Ramos (cell line): Measurements from ENCODE around the gene ZC3H12C.

Source experiments
- in situ Hi-C: fragments of 300-500 bp; cut with MboI; formaldehyde crosslinking; loops from one replicate; pipeline ENCODE4 v1.14.3; 2022; ENCODE audit warnings: low sequenced_read_pairs; ENCODE audit not compliant: unreplicated experiment

The ZC3H12C gene

DNA sequence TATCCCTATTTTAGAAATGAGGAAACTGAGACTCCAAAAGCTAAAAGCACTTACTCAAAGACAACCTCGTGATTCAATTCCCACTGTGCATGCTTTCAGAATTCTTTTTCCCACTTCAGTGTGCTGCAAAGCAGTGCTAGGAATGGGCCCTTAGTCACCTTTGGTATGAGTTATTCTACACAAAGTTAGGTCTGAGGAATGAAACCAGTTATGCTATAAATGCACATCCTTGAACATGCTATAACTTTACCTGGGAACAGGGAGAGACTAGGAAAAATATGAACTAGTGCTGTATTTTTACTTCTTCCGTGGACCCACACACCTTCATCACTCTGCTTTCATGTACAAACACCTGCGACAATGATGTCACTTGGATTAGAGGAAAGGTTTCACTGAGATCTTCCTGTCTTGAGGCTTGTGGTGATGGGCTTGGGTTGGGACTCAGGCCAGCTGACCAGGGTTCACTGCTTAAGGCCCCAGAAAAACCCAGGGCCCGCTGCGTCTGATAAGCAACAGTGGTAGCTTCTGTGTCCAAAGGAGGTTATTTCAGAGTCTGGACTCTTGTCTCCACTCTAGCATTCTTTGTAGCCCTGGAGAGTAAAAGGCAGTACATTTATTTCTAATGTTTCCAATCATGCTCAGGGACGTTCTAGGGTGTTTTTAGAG, 81.6 kb downstream of the ZC3H12C start:
- in situ Hi-C loops = loop anchor here (25.0 kb wide), 2 partner anchors 1063 to 1288 kb away; partner anchors contain the start of gene POU2AF2

DNA sequence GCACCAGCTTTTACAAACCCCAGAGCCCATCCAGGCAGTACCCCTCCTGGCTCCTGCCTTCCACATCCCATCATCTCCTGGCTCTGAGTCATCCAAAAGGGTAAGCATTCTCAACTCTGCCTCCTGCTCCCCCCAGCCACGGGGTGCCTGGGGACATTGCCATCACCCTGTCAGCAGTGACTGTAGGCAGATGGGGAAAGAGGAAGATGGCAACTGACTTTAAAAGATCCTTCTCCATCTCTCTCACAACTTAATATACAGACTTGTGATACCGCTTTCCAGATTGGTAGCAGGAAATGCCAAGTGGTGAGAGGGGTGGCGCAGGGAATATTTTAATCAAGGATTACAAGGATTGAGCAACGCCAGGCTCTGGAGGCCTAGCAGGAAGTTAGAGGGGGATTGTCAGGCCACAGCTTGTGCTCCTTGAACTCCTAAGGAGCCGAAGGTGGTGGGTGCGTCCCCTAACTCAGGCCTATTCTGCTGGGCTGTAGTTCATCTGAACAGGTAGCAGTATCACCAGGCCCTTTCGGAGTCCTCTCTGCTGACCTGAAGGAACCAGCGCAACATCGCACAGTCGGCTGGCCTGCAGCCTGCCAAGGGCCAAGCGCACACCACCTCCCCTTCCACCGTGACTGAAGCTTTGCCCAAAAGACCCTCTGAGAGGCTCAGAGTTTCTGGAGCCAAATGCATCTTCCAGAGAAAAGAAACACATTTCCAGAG, 83.3 kb downstream of the ZC3H12C start:
- in situ Hi-C loops = loop anchor here (25.0 kb wide), 2 partner anchors 1061 to 1286 kb away; partner anchors contain the start of gene POU2AF2

DNA sequence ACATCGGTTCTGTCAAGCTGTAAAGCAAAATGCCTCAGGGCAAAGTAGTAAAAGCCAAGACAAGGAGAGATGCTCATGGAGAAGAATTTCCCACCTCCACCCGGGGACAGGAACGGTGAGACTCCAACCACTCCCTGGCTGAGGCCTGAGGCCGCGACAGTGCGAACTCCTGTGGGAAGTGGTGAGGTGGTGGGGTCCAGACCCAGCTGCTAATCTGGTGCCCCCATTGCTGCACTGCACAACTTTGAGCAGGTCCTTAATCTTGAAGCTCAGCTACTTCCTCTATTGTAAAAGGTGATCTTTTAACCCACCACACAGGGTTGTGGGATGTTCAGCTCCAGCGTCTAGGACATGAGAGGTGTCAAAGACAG, 83.9 kb downstream of the ZC3H12C start:
- in situ Hi-C loops = loop anchor here (25.0 kb wide), 2 partner anchors 1060 to 1285 kb away; partner anchors contain the start of gene POU2AF2

DNA sequence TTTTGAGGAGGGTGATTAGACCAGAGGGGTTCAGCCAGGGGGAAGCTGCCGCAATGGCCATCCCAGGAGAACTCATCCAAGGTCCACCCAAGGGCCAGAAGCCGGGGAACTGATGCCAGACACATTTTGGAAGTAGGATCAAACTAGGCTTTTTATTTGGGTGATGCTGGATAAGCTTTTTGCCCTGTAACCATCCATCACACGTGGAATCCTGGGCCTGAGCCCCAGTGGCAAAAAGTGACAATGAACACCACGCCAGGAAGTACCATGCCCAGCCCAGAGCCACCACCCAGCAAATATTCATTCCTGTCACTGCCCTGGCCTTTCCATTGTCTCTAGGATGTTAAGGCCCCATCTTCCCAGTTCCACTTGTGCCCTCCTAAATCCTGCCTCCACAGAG, 85.9 kb downstream of the ZC3H12C start:
- in situ Hi-C loops = loop anchor here (25.0 kb wide), 2 partner anchors 1058 to 1283 kb away; partner anchors contain the start of gene POU2AF2

DNA sequence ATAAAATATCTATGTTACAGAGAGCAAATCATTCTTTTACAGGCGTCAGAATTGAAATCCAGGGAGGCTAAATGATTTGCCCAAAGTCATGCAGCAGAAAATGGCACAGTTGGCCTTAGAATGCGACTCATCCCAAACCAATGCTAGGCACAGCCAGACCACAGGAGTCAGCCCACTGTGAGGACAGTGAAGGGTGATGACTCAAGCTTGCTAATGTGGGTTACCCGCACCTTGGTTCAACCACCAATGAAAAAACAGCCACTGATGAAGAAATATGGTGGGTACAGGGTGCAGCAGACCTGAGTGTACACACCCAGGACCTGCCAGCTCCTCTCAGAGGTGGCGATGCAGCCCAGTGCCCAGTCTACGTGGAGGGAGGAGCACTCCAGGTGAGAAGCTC, 89.7 kb downstream of the ZC3H12C start:
- in situ Hi-C loops = loop anchor here (25.0 kb wide), 2 partner anchors 1054 to 1279 kb away; partner anchors contain the start of gene POU2AF2

DNA sequence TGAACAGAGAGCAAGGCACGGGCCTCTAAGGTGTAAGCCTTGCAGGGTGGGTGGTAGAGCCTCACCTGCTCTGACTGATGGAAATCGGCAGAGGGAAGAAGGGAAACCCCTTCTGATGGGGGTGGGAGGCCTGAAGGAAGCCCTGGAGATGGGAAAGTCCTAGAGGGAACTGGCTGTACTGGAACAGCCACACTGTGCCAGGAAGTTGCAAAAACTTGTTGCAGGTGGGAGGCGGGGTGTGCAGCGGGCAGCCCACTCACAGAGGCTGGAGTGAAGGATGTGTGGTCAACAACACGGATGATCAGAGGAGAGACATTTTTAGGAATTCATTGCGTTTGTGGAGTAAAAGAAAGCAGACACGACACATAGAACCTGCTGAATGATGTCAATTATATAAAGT, 91.3 kb downstream of the ZC3H12C start:
- in situ Hi-C loops = loop anchor here (25.0 kb wide), 2 partner anchors 1053 to 1278 kb away; partner anchors contain the start of gene POU2AF2

DNA sequence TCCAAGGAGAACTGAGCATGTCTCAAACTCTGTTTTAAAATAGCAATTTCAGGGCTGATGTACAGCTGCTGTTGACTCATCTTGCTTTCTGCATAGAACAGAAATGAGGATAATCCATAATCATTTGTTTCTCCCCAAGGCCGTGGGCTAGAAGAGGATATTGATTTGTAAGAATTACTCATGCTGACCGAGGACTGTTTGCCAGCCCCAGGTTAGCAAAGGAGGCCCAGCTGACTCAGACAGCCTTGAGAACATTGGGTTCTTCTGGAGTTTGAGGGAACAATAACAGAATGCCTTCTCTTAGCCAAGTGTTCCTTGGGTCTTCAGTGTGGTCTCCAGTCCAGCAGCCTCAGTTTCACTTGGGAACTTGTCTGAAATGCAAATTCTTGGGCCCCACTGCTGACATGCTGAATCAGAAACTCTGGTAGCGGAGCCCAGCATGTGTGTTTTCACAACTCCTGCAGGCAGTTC, 92.0 kb downstream of the ZC3H12C start:
- in situ Hi-C loops = loop anchor here (25.0 kb wide), 2 partner anchors 1052 to 1277 kb away; partner anchors contain the start of gene POU2AF2

DNA sequence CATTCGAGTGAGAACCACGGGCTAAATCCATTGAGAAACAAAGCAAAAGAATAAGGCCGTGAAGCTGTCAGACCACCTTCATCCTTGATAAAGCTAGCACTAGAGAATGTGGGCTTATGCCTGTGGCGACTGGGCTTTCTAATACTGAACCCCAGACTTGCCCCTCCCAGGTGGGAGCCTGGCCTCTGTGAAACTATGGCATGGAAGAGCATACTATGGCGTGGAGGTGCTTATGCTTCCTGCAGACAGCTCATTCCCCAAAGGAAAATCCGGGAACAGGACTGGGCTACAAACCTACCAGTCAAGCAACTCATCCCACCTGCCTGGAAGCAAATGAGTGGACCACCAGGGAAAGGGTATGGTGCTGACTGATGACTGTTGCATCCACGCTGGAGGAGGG, 92.4 kb downstream of the ZC3H12C start:
- in situ Hi-C loops = loop anchor here (25.0 kb wide), 2 partner anchors 1052 to 1277 kb away; partner anchors contain the start of gene POU2AF2

DNA sequence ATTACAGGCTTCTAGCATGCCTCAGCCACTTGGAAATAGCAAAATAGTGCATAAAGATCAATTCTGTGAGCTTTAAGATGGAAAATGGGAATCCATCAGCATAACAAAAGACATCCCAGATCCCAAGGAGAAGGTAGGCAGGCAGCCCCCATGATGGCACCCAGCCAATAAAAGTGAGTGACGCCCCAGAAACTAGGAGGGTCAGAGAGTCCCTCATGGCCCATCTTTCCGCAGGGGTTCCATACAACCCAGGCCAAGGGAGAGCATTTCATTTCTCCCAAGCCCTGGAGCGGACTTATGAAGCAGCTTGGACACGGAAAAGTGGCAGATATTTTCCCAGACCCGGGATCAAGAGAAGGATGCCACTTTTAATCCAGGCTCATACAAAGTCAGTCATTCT, 93.3 kb downstream of the ZC3H12C start:
- in situ Hi-C loops = loop anchor here (25.0 kb wide), 2 partner anchors 1051 to 1276 kb away; partner anchors contain the start of gene POU2AF2

DNA sequence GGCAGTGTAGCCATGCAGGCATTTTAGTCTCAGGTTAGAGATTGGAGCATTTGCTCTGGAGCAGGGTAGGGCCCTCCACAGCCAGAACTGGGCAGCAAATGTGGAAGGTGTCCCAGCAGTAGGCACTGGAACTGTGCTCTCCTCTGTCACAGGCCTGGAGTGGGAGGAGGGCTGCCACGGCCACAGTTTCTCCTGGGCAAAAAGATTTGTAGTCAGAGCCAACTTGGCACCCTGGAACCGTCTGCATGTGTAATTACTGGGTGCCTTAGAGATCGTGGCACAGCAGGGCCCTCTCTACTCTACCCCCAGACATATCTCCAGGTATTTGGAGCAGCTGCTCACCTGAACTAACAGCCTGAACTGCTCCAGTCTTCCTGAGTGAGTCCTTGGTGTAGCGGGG, 93.7 kb downstream of the ZC3H12C start:
- in situ Hi-C loops = loop anchor here (25.0 kb wide), 2 partner anchors 1050 to 1275 kb away; partner anchors contain the start of gene POU2AF2

DNA sequence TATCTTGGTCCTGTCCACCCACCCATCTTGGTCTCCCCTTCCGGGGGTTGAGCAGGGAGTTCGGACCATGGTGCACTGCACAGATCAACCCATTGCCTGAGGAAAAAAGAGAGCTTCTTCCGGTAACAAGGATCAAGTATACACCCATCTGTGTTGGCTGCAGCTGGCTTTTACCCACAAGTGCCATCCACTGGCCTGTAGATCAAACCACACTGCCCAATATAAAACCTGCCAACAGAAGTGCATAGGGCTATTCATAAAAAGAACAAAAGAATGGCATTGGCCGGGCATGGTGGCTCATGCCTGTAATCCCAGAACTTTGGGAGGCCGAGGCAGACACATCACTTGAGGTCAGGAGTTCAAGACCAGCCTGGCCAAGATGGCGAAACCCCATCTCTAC, 94.5 kb downstream of the ZC3H12C start:
- in situ Hi-C loops = loop anchor here (25.0 kb wide), 2 partner anchors 1050 to 1275 kb away; partner anchors contain the start of gene POU2AF2

DNA sequence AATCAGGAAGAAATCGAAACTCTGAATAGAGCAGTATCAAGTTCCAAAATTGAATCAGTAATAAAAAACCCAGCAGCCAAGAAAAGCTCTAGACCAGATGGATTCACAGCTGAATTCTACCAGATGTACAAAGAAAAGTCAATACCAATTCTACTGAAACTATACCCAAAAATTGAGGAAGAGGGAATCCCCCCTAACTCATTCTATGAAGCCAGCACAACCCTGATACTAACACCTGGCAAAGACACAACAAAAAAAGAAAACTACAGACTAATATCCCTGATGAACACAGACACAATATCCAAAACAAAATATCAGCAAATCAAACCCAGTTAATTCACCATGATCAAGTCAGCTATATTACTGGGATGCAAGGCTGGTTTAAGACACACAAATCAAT, 97.7 kb downstream of the ZC3H12C start:
- in situ Hi-C loops = loop anchor here (25.0 kb wide), 2 partner anchors 1046 to 1271 kb away; partner anchors contain the start of gene POU2AF2

DNA sequence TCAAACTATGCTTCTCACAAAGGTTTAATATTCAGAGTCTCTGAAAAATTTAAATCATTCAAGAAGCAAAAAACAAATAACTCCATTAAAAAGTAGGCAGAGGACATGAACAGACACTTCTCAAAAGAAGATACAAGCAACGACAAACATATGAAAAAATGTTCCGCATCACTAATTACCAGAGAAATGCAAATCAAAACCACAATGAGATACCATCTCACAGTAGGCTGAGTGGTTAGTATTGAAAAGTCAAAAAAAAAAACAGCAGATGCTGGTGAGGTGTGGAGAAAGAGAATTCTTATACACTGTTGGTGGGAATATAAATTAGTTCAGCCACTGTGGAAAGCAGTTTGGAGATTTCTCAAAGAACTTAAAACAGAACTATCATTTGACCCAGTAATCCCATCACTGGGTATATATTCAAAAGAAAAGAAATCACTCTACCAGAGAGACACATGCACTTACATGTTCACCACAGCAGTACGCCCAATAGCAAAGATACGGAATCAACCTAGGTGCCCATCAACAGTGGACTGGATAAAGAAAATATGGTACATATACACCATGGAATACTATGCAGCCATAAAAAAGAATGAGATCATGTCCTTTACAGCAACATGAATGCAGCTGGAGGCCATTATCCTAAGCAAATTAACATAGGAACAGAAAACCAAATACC, 99.6 kb downstream of the ZC3H12C start:
- in situ Hi-C loops = loop anchor here (25.0 kb wide), 2 partner anchors 1045 to 1270 kb away; partner anchors contain the start of gene POU2AF2

DNA sequence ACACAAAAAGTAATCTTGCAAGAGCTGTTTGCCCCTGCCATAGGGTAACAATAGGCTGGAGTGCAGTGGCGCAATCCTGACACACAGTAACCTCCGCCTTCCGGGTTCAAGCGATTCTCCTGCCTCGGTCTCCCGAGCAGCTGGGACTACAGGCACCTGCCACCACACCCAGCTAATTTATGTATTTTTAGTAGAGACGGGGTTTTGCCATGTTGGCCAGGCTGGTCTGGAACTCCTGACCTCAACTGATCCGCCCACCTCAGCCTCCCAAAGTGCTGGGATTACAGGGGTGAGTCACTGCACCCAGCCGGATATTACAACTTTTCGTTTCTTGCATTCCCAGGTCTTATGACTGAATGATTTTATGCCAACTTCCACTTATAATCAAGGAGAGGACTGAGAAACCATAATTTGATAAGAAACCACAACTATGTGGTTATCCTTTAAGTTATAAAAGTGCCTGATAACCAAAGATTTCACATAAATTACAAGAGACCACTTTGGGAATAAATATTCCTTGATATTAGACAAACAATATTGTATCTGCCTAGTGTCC, 101.1 kb downstream of the ZC3H12C start:
- in situ Hi-C loops = loop anchor here (25.0 kb wide), 2 partner anchors 1043 to 1268 kb away; partner anchors contain the start of gene POU2AF2

DNA sequence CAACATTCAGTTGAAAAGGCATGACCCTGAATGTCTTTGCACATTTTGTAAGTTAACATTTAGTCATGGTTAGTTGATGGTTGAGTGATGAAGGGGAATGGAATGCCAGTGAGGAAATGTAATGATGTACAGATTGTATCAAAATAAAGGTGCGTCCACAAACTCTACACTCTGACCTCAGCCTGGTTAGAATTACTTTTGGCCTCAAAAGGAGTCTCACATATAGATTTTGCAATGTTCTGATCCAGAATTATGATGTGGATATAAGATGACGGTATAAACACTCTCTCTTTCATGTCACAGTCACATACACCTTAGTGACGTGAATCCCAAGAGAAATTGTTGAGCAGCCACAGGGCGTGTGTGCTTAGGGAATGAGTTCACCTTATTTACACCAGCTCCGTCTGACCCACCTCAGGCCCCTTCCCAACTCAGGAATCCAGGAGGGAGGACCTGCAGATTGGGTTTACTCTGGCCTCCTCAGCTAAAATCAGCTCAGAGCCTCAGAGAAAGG, 103.1 kb downstream of the ZC3H12C start:
- in situ Hi-C loops = loop anchor here (25.0 kb wide), 2 partner anchors 1041 to 1266 kb away; partner anchors contain the start of gene POU2AF2

DNA sequence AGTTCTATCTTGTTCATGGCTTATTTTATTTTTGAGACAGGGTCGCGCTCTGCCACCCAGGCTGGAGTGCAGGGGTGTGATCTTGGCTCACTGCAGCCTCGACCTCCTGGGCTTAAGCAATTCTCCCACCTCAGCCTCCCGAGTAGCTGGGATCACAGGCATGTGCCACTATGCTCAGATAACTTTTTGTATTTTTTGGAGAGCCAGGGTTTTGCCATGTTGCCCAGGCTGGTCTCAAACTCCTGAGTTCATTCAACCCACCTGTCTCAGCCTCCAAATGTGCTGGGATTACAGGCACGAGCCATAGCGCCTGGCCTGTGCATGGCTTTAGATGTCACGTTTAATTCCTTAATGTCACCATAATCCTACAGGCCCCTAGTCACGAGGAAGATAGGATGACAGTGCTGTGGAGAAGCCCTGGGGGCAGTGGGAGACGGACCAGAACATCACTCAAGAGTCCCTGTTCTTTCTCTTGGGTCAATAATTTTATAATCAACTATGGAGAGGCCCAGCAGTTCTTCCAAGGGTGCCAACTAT, 103.8 kb downstream of the ZC3H12C start:
- in situ Hi-C loops = loop anchor here (25.0 kb wide), 2 partner anchors 1040 to 1265 kb away; partner anchors contain the start of gene POU2AF2

DNA sequence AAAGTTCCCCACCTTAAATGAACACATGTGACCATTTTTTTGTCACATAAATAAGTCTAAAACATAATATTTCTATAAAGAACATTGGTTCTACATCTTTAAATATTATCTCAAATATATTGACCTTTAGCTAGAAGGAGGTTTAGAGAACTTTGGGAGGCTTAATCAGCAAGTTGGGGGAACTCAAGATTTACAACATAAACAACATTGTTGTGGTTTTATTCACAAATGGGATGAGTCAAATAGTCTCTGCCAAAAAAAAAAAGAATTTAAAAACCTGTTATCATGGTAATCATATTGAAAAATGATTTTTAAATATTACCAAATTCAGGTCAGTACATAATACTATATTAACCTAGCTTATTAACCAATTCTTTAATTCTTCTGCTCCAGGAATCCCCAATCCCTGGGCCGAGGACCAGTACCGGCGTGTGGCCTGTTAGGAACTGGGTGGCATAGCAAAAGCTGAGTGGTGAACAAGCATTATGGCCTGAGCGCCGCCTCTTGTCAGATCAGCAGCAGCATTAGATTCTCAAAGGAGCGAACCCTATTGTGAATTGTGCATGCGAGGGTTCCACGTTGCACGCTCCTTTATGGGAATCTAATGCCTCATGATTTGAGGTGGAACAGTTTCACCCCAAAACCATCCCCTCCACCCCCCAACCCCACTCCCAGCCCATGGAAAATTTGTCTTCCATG, 105.0 kb downstream of the ZC3H12C start:
- in situ Hi-C loops = loop anchor here (25.0 kb wide), 2 partner anchors 1039 to 1264 kb away; partner anchors contain the start of gene POU2AF2
